Neural cell (in vitro differentiated cells): ENCODE measurements around the gene DOCK4. TPM values are rescaled to one million over a fixed set of nuclear protein-coding genes. Genes with fewer than 3 reads are reported as not detected.

Experiments used
- H2AFZ ChIP-seq: fragments of 200-600, 300-800 bp; sonication (generic), shearing (Covaris generic); 2 replicates; pipeline ENCODE4 v1.6.0; 2014; ENCODE audit warnings: low read depth, mild to moderate bottlenecking, antibody characterized with exemption, low read length, moderate library complexity
- H3F3A ChIP-seq: fragments of 200-600 bp; shearing (Covaris generic); 2 replicates; pipeline ENCODE4 v1.6.1; 2016; ENCODE audit warnings: mild to moderate bottlenecking, moderate library complexity, mixed read lengths, antibody characterized with exemption, low read length; ENCODE audit not compliant: insufficient read depth, poor library complexity, severe bottlenecking
- H3K27ac ChIP-seq: fragments of 200-600, 300-800 bp; sonication (generic), shearing (Covaris generic); 2 replicates; pipeline ENCODE4 v1.5.1; 2014; ENCODE audit warnings: mild to moderate bottlenecking, low read length, moderate library complexity
- H3K27me3 ChIP-seq: fragments of 300-800, 200-600 bp; sonication (generic), shearing (Covaris generic); 2 replicates; pipeline ENCODE4 v1.6.0; 2014; ENCODE audit warnings: mild to moderate bottlenecking, low read depth, low read length, moderate library complexity; ENCODE audit not compliant: insufficient read depth
- H3K36me3 ChIP-seq: fragments of 300-800, 200-600 bp; sonication (generic), shearing (Covaris generic); 2 replicates; pipeline ENCODE4 v1.5.1; 2014; ENCODE audit warnings: mild to moderate bottlenecking, antibody characterized with exemption, low read length, moderate library complexity; ENCODE audit not compliant: insufficient read depth
- H3K4me2 ChIP-seq: fragments of 300-800, 200-600 bp; sonication (generic), shearing (Covaris generic); 2 replicates; pipeline ENCODE4 v1.6.0; 2014; ENCODE audit warnings: mild to moderate bottlenecking, low read length
- H3K4me3 ChIP-seq: fragments of 300-800, 200-600 bp; sonication (generic), shearing (Covaris generic); 2 replicates; pipeline ENCODE4 v1.5.1; 2014; ENCODE audit warnings: mild to moderate bottlenecking, low read length, moderate library complexity
- H3K79me2 ChIP-seq: fragments of 200-600 bp; shearing (Covaris generic); replicated peaks from 2 replicates; pipeline ENCODE4 v1.6.0; 2014; ENCODE audit warnings: mild to moderate bottlenecking, low read length, moderate library complexity; ENCODE audit not compliant: insufficient read depth
- H3K9ac ChIP-seq: fragments of 300-800, 200-600 bp; sonication (generic), shearing (Covaris generic); 2 replicates; pipeline ENCODE4 v1.6.1; 2016; ENCODE audit warnings: mild to moderate bottlenecking, low read length, mixed read lengths
- H3K9me2 ChIP-seq: fragments of 200-600 bp; shearing (Covaris generic); 2 replicates; pipeline ENCODE4 v1.6.1; 2016; ENCODE audit warnings: mild to moderate bottlenecking, low read length, mixed read lengths; ENCODE audit not compliant: insufficient read depth
- H3K9me3 ChIP-seq: fragments of 200-600, 300-800 bp; sonication (generic), shearing (Covaris generic); 2 replicates; pipeline ENCODE4 v1.6.1; 2016; ENCODE audit warnings: mild to moderate bottlenecking, mixed run types, low read length, moderate library complexity, mixed read lengths
- H4K20me1 ChIP-seq: fragments of 200-600 bp; shearing (Covaris generic); 2 replicates; pipeline ENCODE4 v1.6.1; 2016; ENCODE audit warnings: mild to moderate bottlenecking, mixed run types; ENCODE audit not compliant: insufficient read depth
- CTCF ChIP-seq: fragments of 450-650 bp; IDR thresholded peaks from 2 replicates; pipeline ENCODE4 v1.5.1; 2014; ENCODE audit warnings: antibody characterized with exemption, mild to moderate bottlenecking, moderate library complexity; ENCODE audit not compliant: poor library complexity, severe bottlenecking
- EP300 ChIP-seq: fragments of 450-650 bp; conservative IDR thresholded peaks from 2 replicates; pipeline ENCODE4 v1.6.1; 2014; ENCODE audit warnings: antibody characterized with exemption, mild to moderate bottlenecking, moderate library complexity; ENCODE audit not compliant: poor library complexity, severe bottlenecking
- EZH2 ChIP-seq: fragments of 200-600, 300-800 bp; shearing (Covaris generic), sonication (generic); IDR thresholded peaks from 2 replicates; pipeline ENCODE4 v1.6.1; 2014; ENCODE audit warnings: antibody characterized with exemption, low read length, borderline replicate concordance, mild to moderate bottlenecking; ENCODE audit not compliant: insufficient read depth, poor library complexity, severe bottlenecking
- MXI1 ChIP-seq: fragments of 450-650 bp; conservative IDR thresholded peaks from 2 replicates; pipeline ENCODE4 v1.6.1; 2014; ENCODE audit warnings: antibody characterized with exemption, mild to moderate bottlenecking; ENCODE audit not compliant: poor library complexity, severe bottlenecking
- POLR2AphosphoS5 ChIP-seq: IDR thresholded peaks from 2 replicates; pipeline ENCODE4 v1.6.1; 2012
- RAD21 ChIP-seq: fragments of 450-650 bp; conservative IDR thresholded peaks from 2 replicates; pipeline ENCODE4 v1.6.1; 2014; ENCODE audit warnings: antibody characterized with exemption, mild to moderate bottlenecking, moderate library complexity
- REST ChIP-seq: IDR thresholded peaks from 2 replicates; pipeline ENCODE4 v1.6.1; 2012; ENCODE audit warnings: borderline replicate concordance
- SMC3 ChIP-seq: fragments of 450-650 bp; conservative IDR thresholded peaks from 2 replicates; pipeline ENCODE4 v1.6.1; 2014; ENCODE audit warnings: antibody characterized with exemption, mild to moderate bottlenecking, moderate library complexity; ENCODE audit not compliant: poor library complexity
- TAF1 ChIP-seq: IDR thresholded peaks from 2 replicates; pipeline ENCODE4 v1.6.1; 2012; ENCODE audit warnings: low read depth
- polyA plus RNA-seq: library from polyadenylated mRNA; depleted of rRNA; stranded (reverse); fragments of >200 nt; gene quantifications from 2 replicates; pipeline ENCODE4 v1.2.3, GENCODE V29; 2014

The DOCK4 gene
- polyA plus RNA-seq, 1 donor from 2014 or later, result 28.1 TPM

- TF ChIP-seq REST, result no peak
- no peak for TF ChIP-seq CTCF
- TF ChIP-seq EP300, result no peak
- TF ChIP-seq TAF1, result no peak
- TF ChIP-seq RAD21, result no peak
- TF ChIP-seq EZH2, result no peak
- TF ChIP-seq SMC3, result no peak
- no peak for TF ChIP-seq POLR2AphosphoS5
- no peak for TF ChIP-seq MXI1
- no peaks in the 10 kb centered on the region for H3F3A ChIP-seq
- H3K9me2 ChIP-seq, result no peaks in the 10 kb centered on the region
- H2AFZ ChIP-seq, result no peak overlapping the region
- no peaks in the 10 kb centered on the region for H4K20me1 ChIP-seq
- H3K27me3 ChIP-seq, result no peaks in the 10 kb centered on the region
- no peak overlapping the region for H3K4me2 ChIP-seq
- H3K79me2 ChIP-seq, result no peaks in the 10 kb centered on the region
- H3K27ac ChIP-seq, result no peak overlapping the region
- peaks cover 6% of the 10 kb centered on the region for H3K36me3 ChIP-seq
- H3K9me3 ChIP-seq, result no peaks in the 10 kb centered on the region
- H3K9ac ChIP-seq, result no peak overlapping the region
- H3K4me3 ChIP-seq, result no peak overlapping the region
Measured at GRCh38 chr7:111842491-111842890, 363.7 kb downstream of the DOCK4 start.

- Histone ChIP-seq H3K27ac (no peak overlapping the region), H3K36me3 (peaks cover 6% of the 10 kb centered on the region), H3F3A (no peaks in the 10 kb centered on the region), H3K9me2 (no peaks in the 10 kb centered on the region), H2AFZ (no peak overlapping the region), H4K20me1 (no peaks in the 10 kb centered on the region), H3K4me2 (no peak overlapping the region), H3K79me2 (no peaks in the 10 kb centered on the region), H3K4me3 (no peak overlapping the region), H3K9ac (no peak overlapping the region), H3K9me3 (no peaks in the 10 kb centered on the region), H3K27me3 (no peaks in the 10 kb centered on the region)
- no peak for TF ChIP-seq EZH2
- no peak for TF ChIP-seq CTCF
- TF ChIP-seq EP300, result no peak
- no peak for TF ChIP-seq POLR2AphosphoS5
- no peak for TF ChIP-seq RAD21
- TF ChIP-seq MXI1, result no peak
- TF ChIP-seq REST, result no peak
- no peak for TF ChIP-seq TAF1
- no peak for TF ChIP-seq SMC3
Measured at GRCh38 chr7:111841596-111842205, 364.5 kb downstream of the DOCK4 start.
